ENCODE measurements around the gene C17orf75. TPM values are rescaled to one million over a fixed set of nuclear protein-coding genes. Genes with fewer than 3 reads are reported as not detected.
"Not testable (repeated sequence)": the region's sequence is repeated elsewhere in the genome, so short reads cannot be mapped to it uniquely, and the experiment has no call there.

C17orf75 gene
- total RNA-seq, 1 donor from 2014 or later = 33.5 TPM

GRCh38 chr17:32355649-32356377 lies 13.8 kb upstream of the C17orf75 start:
- Mint-ChIP-seq H3K36me3 (ENCODE audit: low read depth) (peaks cover 65% of the 10 kb centered on the region), H3K4me3 (peak overlapping the region; percentile 64), H3K27me3 (no peaks in the 10 kb centered on the region), H3K4me1 (peaks cover 33% of the 10 kb centered on the region), H3K9me3 (no peaks in the 10 kb centered on the region), H3K27ac (peak overlapping the region; percentile 30)
- intact Hi-C loops (cut with micrococcal nuclease) = loop anchor here (10.0 kb wide), 1 partner anchor 351 kb away; the partner anchor contains the start of gene LRRC37B
- peak; percentile 52 for DNase-seq

- not testable (repeated sequence) for H3K9me3 Mint-ChIP-seq, H3K27ac Mint-ChIP-seq, H3K27me3 Mint-ChIP-seq, DNase-seq
- Mint-ChIP-seq H3K4me3 (peak overlapping the region; percentile 97), H3K4me1 (peaks cover 34% of the 10 kb centered on the region), H3K36me3 (ENCODE audit: low read depth) (peaks cover 56% of the 10 kb centered on the region)
- intact Hi-C loops (cut with micrococcal nuclease) = loop anchor here (10.0 kb wide), 1 partner anchor 348 kb away; the partner anchor contains the start of gene LRRC37B
These were observed 10.8 kb upstream of the C17orf75 start for GRCh38 chr17:32352734-32353133.

GRCh38 chr17:32350666-32351418 lies 8.9 kb upstream of the C17orf75 start:
- DNase-seq = peak; percentile 85
- H3K4me3 Mint-ChIP-seq = peak overlapping the region; percentile 97
- H3K4me1 Mint-ChIP-seq = peaks cover 27% of the 10 kb centered on the region
- H3K27me3 Mint-ChIP-seq = no peaks in the 10 kb centered on the region
- H3K36me3 Mint-ChIP-seq (ENCODE audit: low read depth) = peaks cover 47% of the 10 kb centered on the region
- intact Hi-C loops (cut with micrococcal nuclease) = loop anchor here (1.0 to 10.0 kb wide), 4 partner anchors 10 to 346 kb away; partner anchors contain the start of genes LRRC37B and PSMD11
- H3K27ac Mint-ChIP-seq = peak overlapping the region; percentile 99
- no peaks in the 10 kb centered on the region for H3K9me3 Mint-ChIP-seq

GRCh38 chr17:32349854-32350665 lies 8.1 kb upstream of the C17orf75 start, which contains the start of gene ZNF207:
TSS of gene ZNF207 (plus strand) at chr17:32350157. CDS start at chr17:32350286, 129 bp downstream.
- peak; percentile 99 for DNase-seq
- H3K27me3 Mint-ChIP-seq = no peaks in the 10 kb centered on the region
- no peaks in the 10 kb centered on the region for H3K9me3 Mint-ChIP-seq
- H3K36me3 Mint-ChIP-seq (ENCODE audit: low read depth) = peaks cover 40% of the 10 kb centered on the region
- H3K4me3 Mint-ChIP-seq = peak within 1 kb of the TSS; percentile 97
- intact Hi-C loops (cut with micrococcal nuclease) = loop anchor here (1.0 to 10.0 kb wide), 4 partner anchors 9 to 345 kb away; partner anchors contain the start of genes LRRC37B and PSMD11
- H3K4me1 Mint-ChIP-seq = peaks cover 20% of the 10 kb centered on the region
- peak within 1 kb of the TSS; percentile 99 for H3K27ac Mint-ChIP-seq

GRCh38 chr17:32349503-32349853 lies 7.5 kb upstream of the C17orf75 start:
- no peaks in the 10 kb centered on the region for H3K9me3 Mint-ChIP-seq

GRCh38 chr17:32348483-32348800 lies 6.5 kb upstream of the C17orf75 start:
- Mint-ChIP-seq H3K27me3 (no peaks in the 10 kb centered on the region), H3K4me3 (peak overlapping the region; percentile 97), H3K9me3 (no peaks in the 10 kb centered on the region), H3K36me3 (ENCODE audit: low read depth) (peaks cover 27% of the 10 kb centered on the region), H3K27ac (peak overlapping the region; percentile 34), H3K4me1 (peaks cover 11% of the 10 kb centered on the region)
- intact Hi-C loops (cut with micrococcal nuclease) = no loop called here
- no peak for DNase-seq

More at GRCh38 chr17:32349503-32349853, 7.5 kb upstream of the C17orf75 start:
- no peaks in the 10 kb centered on the region for H3K27me3 Mint-ChIP-seq
- intact Hi-C loops (cut with micrococcal nuclease) = no loop called here
- H3K4me3 Mint-ChIP-seq = peak overlapping the region; percentile 97
- H3K4me1 Mint-ChIP-seq = peaks cover 15% of the 10 kb centered on the region
- peaks cover 34% of the 10 kb centered on the region for H3K36me3 Mint-ChIP-seq (ENCODE audit: low read depth)
- peak overlapping the region; percentile 99 for H3K27ac Mint-ChIP-seq
- no peak for DNase-seq

GRCh38 chr17:32345951-32346600 lies 4.1 kb upstream of the C17orf75 start:
- intact Hi-C loops (cut with micrococcal nuclease) = no loop called here
- Mint-ChIP-seq H3K4me1 (peaks cover 16% of the 10 kb centered on the region), H3K9me3 (no peaks in the 10 kb centered on the region)

GRCh38 chr17:32342603-32343325 lies 791 bp upstream of the C17orf75 start:
- Mint-ChIP-seq H3K36me3 (ENCODE audit: low read depth) (peaks cover 19% of the 10 kb centered on the region), H3K27ac (peak overlapping the region; percentile 93), H3K9me3 (no peaks in the 10 kb centered on the region), H3K4me1 (peaks cover 21% of the 10 kb centered on the region), H3K27me3 (no peaks in the 10 kb centered on the region), H3K4me3 (peak overlapping the region; percentile 93)
- DNase-seq = no peak
- intact Hi-C loops (cut with micrococcal nuclease) = no loop called here

More at GRCh38 chr17:32345951-32346600, 4.1 kb upstream of the C17orf75 start:
- H3K4me3 Mint-ChIP-seq = no peak overlapping the region
- H3K27me3 Mint-ChIP-seq = no peaks in the 10 kb centered on the region
- peaks cover 10% of the 10 kb centered on the region for H3K36me3 Mint-ChIP-seq (ENCODE audit: low read depth)
- no peak for DNase-seq
- H3K27ac Mint-ChIP-seq = no peak overlapping the region

- no peaks in the 10 kb centered on the region for H3K9me3 Mint-ChIP-seq
- DNase-seq = peak; percentile 88
- H3K27ac Mint-ChIP-seq = peak overlapping the region; percentile 97
- no peaks in the 10 kb centered on the region for H3K27me3 Mint-ChIP-seq
- intact Hi-C loops (cut with micrococcal nuclease) = loop anchor here (1.0 kb wide), 1 partner anchor 9 kb away; the partner anchor contains the start of gene ZNF207
- H3K4me3 Mint-ChIP-seq = peak overlapping the region; percentile 93
- H3K4me1 Mint-ChIP-seq = peaks cover 21% of the 10 kb centered on the region
- peaks cover 21% of the 10 kb centered on the region for H3K36me3 Mint-ChIP-seq (ENCODE audit: low read depth)
These were observed 674 bp downstream of the C17orf75 start for GRCh38 chr17:32341141-32341856.

GRCh38 chr17:32335687-32336086 lies 6.3 kb downstream of the C17orf75 start:
- intact Hi-C loops (cut with micrococcal nuclease) = no loop called here
- Mint-ChIP-seq H3K9me3 (no peaks in the 10 kb centered on the region), H3K27ac (no peak overlapping the region), H3K27me3 (no peaks in the 10 kb centered on the region), H3K4me1 (peaks cover 32% of the 10 kb centered on the region), H3K36me3 (ENCODE audit: low read depth) (peaks cover 41% of the 10 kb centered on the region), H3K4me3 (no peak overlapping the region)
- no peak for DNase-seq

- no peak overlapping the region for H3K27ac Mint-ChIP-seq
- intact Hi-C loops (cut with micrococcal nuclease) = no loop called here
- peaks cover 37% of the 10 kb centered on the region for H3K4me1 Mint-ChIP-seq
- H3K36me3 Mint-ChIP-seq (ENCODE audit: low read depth) = peaks cover 42% of the 10 kb centered on the region
- no peaks in the 10 kb centered on the region for H3K9me3 Mint-ChIP-seq
- no peak for DNase-seq
- no peak overlapping the region for H3K4me3 Mint-ChIP-seq
- H3K27me3 Mint-ChIP-seq = no peaks in the 10 kb centered on the region
These were observed 6.9 kb downstream of the C17orf75 start for GRCh38 chr17:32335046-32335445.

- H3K27ac Mint-ChIP-seq = no peak overlapping the region
- no peaks in the 10 kb centered on the region for H3K27me3 Mint-ChIP-seq
- H3K36me3 Mint-ChIP-seq (ENCODE audit: low read depth) = peaks cover 31% of the 10 kb centered on the region
- H3K9me3 Mint-ChIP-seq = no peaks in the 10 kb centered on the region
- H3K4me1 Mint-ChIP-seq = peaks cover 37% of the 10 kb centered on the region
- DNase-seq = no peak
- no peak overlapping the region for H3K4me3 Mint-ChIP-seq
- intact Hi-C loops (cut with micrococcal nuclease) = no loop called here
These were observed 8.8 kb downstream of the C17orf75 start for GRCh38 chr17:32333187-32333586.

All from activated CD4-positive, alpha-beta T cell treated with anti-CD3 and anti-CD28 coated beads, Interleukin-2, amount 10 ng/mL, durations not matched to agents 24 days and 14 days (primary cell).